Ecto neural progenitor cell (in vitro differentiated cells): Measurements from ENCODE around the gene WASL.
"Not testable (repeated sequence)": the region's sequence is repeated elsewhere in the genome, so short reads cannot be mapped to it uniquely, and the experiment has no call there.

Experiments
- DNase-seq: peaks from one replicate; pipeline ENCODE4 v3.0.0-alpha.2; 2018; ENCODE audit warnings: low spot score

Gene WASL

DNA sequence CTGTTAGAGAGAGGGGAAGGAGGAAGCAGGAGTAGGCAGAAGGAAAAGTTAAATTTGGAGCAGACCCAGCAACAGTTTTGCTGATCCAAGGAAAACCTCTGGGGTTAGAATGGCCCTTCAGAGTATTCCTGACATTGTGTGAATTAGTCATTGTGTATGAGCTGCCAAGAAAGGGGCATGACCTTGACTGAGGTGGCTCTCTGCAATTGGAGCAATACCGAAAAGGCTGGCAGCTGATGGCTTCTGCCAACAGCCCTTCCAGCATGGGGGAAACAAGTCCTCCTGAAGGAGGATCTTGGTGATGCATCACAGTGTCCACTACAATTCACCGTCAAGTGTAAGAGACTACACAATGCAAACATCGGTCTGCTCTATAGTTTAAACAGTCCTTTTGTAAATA, 20.6 kb upstream of the WASL start:
- DNase-seq: no peak

GRCh38 chr7:123768493-123768892, 19.7 kb upstream of the WASL start:
- no peak for DNase-seq

DNA sequence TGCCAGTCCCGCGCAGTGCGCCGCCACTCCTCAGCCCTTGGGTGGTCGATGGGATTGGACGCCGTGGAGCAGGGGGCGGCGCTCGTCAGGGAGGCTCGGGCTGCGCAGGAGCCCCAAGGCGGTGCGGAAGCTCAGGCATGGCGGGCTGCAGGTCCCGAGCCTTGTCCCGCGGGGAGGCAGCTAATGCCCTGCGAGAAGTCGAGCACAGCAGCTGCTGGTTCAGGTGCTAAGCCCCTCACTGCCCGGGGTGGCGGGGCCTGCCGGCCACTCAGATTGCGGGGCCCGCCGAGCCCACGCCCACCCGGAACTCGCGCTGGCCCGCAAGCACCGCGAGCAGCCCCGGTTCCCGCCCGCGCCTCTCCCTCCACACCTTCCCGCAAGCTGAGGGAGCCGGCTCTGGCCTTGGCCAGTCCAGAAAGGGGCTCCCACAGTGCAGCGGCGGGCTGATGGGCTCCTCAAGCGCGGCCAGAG, 14.4 kb upstream of the WASL start:
- DNase-seq: no peak

DNA sequence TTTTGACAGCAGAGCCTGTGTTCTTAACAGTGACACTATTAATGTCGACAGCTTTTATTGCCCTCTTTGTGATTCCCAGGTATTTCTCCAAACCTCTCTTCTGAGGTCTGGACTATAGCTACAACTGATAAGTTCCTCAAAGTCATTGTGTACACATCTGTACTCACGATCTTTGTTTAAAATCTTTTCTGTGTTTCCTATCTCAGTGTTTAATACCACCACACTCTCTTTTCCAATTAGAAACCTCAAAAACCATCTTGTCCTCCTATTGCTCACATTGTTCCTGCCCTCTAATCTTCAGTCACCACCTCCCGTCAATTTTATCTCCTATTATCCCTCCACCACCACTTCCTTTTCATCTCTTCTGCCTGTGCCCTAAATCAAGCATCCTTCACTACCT, 12.9 kb upstream of the WASL start:
- DNase-seq: no peak

- no peak for DNase-seq
These were observed 8.3 kb upstream of the WASL start for GRCh38 chr7:123757095-123757494.

- DNase-seq: no peak
These were observed 6.5 kb upstream of the WASL start for GRCh38 chr7:123755338-123755737.

DNA sequence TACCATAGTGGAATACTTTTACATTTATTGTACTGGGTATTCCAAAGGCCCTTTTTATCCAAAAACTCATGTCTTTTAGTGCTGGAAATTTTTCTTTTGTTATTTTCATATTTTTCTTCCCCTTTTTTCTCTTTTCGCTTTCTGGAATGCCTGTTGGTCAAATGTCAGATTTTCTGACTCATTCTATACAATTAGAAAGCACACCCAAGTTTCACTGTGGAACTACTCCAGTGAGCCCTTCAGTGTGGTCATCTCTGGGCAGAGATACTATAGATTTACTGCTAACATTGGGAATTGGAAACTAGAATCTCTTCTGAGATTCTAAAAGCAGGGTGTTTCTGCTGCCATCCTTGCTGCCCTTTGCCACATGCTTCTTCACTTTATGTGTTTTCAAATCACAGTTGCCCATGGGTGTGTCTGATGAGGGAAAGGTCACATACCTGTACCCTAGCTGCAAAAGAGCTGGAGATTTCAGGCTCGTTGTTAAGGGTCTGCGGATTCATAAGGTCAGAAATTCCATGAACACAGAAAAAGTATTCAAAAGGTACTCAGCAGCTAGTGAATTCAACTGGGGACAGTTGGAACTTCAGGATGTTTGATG, 5.6 kb upstream of the WASL start:
- no peak for DNase-seq

DNA sequence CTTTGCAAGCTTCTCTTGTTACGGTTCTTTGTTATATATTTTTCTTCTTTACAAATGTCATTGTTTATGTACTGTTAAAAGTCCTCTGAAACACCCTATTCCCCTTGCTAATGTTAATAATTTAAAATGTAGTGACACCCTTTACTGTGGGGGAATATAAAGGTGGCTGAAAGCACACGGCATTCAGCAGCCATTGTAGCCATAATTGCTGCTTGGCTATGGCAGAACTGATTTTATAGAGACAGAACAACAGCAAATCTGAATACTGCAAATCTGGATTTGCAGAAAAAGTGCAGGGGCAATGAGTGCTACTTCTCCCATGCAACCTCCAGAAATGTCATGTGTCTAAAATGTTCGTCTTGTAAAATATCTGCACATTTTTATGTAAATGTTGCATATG, 3.7 kb upstream of the WASL start:
- no peak for DNase-seq

GRCh38 chr7:123751821-123752220, 3.0 kb upstream of the WASL start:
- no peak for DNase-seq

DNA sequence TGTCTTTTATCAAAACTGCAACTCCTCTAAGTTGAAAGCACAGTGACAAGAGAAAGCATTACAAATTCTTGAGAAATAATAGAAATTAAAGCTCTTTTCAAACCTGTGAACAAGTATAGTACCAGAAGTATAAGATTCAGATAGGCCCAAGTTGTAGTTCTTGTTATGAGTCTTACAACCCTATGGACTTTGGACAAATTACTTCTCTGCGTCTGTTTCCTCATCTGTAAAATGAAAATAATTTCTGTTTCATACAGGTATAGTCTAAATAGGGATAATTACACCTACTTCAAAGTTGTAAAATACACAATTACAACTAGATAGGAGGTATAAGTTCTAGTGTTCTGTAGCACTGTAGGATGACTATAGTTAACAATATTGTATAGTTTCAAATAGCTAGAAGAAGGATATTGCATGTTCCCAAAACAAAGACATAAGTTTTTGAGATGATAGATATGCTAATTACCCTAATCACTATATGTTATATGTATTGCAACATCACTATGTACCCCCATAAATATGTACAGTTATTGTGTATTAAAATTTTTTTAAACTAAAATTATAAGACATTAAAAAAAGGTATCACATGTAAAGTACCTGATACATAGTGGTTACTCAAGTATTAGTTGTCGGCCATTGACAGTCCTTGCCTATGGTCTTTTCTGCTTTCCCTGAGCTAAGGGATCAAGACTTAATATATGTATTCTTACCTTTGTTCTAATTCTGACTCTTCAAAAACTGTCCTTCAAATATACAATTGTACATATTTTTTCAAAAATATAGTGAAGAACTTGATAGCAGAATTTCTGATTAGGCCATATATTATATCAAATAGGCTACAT, 1.8 kb upstream of the WASL start:
- no peak for DNase-seq

DNA sequence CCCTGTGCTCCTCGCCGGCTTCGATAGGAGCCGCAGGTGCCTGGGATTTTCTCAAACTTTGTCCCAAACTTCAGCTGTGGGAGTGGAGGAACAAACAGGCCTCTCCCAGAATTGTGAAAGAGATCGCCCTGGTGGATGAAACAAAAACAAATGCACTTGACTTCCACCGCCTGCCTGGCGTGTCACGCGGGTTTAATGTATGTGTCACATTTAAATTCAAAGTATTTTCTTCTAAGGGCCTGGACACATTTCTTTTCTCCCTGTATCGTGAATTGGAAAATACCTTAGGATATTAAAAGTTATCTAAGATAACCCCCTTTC, 694 bp upstream of the WASL start:
- DNase-seq: no peak

DNA sequence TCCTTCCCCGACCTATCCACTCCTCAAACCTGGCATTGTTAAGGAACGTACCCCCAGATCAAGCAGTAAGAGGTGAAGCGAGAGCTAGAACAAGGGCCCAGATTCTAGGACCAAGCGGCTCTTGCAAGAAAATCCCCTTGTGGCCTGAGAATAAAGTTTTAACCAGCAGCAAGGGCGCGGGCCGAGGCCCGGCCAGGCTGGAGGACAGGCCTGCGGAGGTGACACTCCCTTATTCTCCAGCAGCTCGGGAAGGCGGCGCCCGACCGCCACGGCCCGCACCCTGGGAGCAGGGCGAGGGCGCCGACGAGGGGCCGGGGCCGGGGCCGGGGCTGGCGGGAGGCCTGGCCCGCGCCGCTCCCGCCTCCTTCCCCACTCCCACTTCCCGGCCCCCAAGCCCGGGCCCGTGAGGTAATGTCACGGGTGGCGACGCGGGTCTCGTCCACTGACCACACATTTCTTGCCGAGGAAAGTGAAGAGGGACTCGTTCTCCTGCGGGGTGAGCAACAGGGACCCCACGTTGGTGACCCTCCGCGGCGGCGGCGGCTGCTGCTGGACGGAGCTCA, 551 bp downstream of the WASL start:
- peak; percentile 65 for DNase-seq

GRCh38 chr7:123747620-123748141, 1.1 kb downstream of the WASL start:
- peak; percentile 77 for DNase-seq

DNA sequence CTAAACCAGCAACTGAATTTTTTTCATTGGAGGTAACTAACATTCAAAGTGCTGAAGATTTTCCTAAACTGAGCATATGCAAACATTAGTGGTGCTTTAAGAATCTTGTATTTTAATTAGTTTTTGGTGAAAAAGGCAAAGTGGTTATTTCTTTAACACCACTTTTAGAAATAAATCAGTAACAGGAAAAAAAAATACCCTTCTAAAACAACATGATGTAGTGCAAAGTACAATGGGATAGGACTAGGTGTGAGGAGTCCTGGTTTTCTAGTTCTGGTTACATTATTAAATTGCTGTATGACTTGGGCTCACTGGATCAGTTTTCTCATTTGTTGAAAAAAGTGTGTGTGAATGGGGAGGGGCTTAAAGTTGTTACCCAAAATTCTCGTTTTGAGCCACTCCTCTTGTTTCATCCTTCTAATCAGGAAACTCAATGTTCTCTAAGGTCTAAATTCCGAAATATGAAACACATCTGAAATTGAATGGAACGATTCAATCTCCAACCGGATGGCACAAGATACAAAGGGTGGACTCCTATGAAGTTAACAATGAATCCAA, 1.8 kb downstream of the WASL start:
- DNase-seq: no peak

- DNase-seq: no peak
These were observed 2.7 kb downstream of the WASL start for GRCh38 chr7:123746055-123746454.

DNA sequence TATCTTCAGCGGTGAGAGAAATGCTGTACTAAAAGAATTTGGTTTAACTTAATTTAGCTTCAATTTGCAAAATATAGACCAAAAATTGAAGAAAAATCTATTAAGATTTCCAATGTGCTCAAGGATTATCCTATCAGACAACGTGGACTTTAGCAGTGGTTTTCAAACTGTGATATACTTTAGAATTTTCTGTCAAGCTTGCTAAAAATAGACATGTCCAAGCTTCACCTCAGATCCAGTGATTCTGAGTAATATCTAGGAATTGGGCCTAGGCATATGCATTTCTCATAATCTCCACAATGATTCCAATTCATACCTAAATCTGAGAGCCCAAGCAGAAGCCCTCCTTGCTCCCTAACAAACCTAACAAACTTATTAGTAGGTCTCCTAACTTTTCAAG, 3.4 kb downstream of the WASL start:
- no peak for DNase-seq

DNA sequence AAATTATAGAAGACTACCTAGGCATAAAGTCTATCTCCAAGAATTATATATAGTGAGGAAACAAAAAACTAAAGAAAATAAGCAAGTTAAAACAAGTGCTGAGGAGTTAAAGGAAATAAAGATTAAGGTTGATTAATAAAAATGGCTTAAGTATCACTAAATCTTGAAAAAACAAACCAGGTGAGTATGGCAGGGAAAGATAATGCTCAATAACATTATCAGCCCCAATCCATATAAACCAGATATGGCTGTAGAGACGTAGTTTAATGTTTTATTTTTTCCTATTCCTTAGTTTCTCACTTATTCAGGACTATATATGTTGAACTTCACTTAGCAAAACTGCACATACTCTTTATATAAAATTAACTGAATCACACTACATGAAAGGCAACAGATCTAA, 4.4 kb downstream of the WASL start:
- DNase-seq: no peak

GRCh38 chr7:123741940-123742339, 6.9 kb downstream of the WASL start:
- no peak for DNase-seq

GRCh38 chr7:123738808-123739207, 10.0 kb downstream of the WASL start:
- no peak for DNase-seq

- no peak for DNase-seq
These were observed 10.4 kb downstream of the WASL start for GRCh38 chr7:123738356-123738755.

GRCh38 chr7:123737168-123737674, 11.6 kb downstream of the WASL start:
- DNase-seq: not testable (repeated sequence)

DNA sequence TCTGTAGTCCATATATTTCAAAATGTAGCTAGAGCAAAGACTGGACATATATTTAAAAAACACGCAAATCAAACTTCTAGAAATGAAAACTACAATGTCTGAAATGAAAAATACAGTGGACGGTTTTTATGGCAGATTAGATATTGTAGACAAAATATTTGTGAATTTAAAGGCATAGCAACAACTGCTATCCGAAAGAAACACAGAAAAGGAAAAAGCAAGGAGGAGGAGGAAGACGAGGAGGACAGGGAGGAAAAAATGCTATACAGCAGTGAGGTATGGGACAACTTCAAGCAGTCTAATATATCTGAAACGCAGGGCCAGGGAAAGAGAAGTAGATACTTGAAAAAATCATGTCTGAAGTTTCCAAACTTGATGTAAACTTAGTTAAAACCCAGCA, 13.3 kb downstream of the WASL start:
- no peak for DNase-seq

- DNase-seq: no peak
These were observed 14.3 kb downstream of the WASL start for GRCh38 chr7:123734498-123734897.
